GM18861 (cell line): ENCODE data around the gene GCKR.

Source experiments
- ATAC-seq: cut with Tn5 transposase; IDR thresholded peaks from one replicate; pipeline ENCODE4 v1.9.1; 2021; ENCODE audit not compliant: unreplicated experiment

Gene GCKR, protein sequence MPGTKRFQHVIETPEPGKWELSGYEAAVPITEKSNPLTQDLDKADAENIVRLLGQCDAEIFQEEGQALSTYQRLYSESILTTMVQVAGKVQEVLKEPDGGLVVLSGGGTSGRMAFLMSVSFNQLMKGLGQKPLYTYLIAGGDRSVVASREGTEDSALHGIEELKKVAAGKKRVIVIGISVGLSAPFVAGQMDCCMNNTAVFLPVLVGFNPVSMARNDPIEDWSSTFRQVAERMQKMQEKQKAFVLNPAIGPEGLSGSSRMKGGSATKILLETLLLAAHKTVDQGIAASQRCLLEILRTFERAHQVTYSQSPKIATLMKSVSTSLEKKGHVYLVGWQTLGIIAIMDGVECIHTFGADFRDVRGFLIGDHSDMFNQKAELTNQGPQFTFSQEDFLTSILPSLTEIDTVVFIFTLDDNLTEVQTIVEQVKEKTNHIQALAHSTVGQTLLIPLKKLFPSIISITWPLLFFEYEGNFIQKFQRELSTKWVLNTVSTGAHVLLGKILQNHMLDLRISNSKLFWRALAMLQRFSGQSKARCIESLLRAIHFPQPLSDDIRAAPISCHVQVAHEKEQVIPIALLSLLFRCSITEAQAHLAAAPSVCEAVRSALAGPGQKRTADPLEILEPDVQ

GRCh38 chr2:27496357-27497287 lies at the start of gene GCKR:
GCKR (plus strand) TSS chr2:27496839; CDS start chr2:27496905, 66 bp downstream.
- ATAC-seq, result no peak

DNA sequence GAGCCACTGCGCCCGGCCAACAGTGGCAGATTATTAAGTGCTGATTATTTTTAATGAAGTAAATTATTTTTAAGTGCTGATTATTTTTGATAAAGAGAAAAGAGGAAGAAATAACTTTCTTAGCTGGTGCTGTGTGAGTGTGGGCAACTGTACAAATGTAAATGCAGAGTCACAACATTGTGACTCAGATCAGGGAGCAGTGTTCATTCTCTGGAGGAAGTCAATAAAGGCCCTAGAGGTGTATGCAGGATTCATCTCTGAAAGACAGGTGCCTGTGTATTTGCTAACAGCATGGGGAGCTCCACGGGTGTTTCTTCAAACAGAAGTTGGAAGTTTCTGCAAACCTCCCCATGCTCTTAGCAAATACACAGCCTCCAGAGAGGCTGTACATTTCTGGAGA lies 48.3 kb upstream of the GCKR start:
- no peak for ATAC-seq

- ATAC-seq, result no peak
These were observed 45.5 kb upstream of the GCKR start for GRCh38 chr2:27451095-27451494.

DNA sequence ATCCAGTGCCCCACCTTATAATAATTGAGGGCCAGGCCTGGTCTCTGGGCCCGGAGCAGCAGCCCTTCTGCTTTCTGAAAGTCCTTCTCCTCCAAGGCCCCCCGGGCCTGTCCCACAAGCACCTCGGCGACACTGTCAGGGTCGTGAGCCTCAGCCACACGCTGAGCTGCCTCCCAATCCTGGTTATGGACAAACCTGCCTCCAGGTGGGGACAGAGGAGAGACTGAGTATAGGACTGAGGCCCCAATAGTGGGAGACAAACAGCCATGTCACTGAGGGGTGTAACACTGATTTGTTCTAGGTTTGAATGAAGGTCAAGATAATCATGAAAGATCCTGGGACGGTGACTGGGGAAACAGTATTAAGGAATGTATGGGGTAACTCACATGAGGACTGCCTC lies 42.7 kb upstream of the GCKR start:
- no peak for ATAC-seq

GRCh38 chr2:27461118-27461517 lies 35.5 kb upstream of the GCKR start:
- no peak for ATAC-seq

DNA sequence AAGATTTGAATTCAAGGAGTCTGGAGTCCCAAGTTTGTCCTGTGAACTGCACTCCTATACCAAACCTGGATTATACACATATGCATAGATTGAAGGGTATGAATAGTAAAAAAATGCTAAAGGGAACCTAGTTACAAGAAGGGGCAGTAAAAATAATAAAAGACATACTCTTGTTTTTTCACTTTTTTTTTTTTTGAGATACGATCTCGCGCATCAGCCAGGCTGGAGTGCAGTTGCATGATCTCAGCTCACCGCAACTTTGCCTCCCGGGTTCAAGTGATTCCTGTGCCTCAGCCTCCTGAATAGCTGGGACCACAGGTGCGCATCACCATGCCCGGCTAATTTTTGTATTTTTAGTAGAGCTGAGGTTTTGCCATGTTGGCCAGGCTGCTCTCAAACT lies 32.2 kb upstream of the GCKR start:
- ATAC-seq, result no peak

DNA sequence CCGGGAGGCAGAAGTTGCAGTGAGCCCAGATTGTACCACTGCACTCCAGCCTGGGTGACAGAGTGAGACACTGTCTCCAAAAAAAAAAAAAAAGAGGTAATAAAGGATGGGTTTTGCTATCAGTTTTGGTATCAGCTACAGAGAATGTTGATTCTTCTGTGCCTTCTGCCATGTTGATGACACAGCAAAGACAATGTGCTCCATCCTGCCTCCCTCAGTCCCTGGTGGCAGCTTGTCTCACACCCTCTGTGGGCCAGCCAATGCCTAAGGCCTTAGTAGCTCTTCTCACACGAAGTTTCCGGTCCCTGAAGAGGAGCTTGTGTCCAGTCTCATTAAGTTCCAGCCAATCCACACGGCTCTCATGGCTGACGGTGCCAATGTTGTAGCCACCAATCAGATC lies 24.7 kb upstream of the GCKR start:
- no peak for ATAC-seq

GRCh38 chr2:27485496-27485895 lies 11.1 kb upstream of the GCKR start:
- no peak for ATAC-seq

GRCh38 chr2:27489118-27489497 lies 7.5 kb upstream of the GCKR start:
- peak; percentile 3 for ATAC-seq

DNA sequence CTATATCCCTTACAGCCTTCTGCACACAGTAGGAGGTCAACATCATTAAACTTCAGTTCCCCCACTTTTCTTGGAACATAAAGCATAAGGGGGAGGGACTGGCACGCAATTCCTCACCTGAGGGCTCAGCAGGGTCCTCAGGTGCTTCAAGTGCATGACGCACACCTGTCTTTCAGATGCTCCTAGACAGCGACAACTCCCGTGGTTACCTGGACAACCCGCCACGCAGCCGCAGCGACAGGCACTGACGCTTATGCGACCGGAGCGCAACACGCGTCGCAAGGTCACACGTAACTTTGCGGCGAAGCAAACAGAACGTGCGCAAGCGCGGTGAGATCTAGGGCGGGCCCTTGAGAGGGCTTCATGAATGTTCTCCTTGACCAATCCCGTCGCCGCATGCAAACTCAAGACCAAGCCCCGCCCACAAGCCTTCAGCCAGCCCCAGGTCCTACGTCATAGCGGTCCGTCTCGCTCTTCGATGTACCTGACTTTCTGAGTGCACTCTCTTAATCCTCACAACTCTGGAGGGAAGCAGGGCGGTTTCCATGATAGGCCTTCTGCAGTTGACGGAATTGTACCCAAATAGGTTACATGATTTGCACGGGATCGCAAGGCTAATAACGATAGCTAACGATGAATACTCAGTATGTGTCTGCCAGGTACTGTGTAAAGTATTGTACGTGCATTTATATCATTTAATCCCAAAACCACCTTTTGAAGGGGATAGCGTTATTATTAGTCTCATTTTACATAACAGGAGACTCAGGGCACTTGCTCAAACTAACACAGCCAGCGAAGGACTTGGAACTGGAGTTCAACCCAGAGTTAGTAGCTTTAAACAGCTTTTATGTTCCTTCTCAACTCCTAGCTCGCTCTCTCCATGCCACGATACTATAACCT lies 6.9 kb upstream of the GCKR start, which contains the start of gene IFT172:
TSS of gene IFT172 (minus strand) at position 246 of the 900 bp plus-strand sequence. CDS start at position 156, 90 bp downstream.
- ATAC-seq, result peak; percentile 94

- no peak for ATAC-seq
These were observed 4.1 kb upstream of the GCKR start for GRCh38 chr2:27492557-27492956.

DNA sequence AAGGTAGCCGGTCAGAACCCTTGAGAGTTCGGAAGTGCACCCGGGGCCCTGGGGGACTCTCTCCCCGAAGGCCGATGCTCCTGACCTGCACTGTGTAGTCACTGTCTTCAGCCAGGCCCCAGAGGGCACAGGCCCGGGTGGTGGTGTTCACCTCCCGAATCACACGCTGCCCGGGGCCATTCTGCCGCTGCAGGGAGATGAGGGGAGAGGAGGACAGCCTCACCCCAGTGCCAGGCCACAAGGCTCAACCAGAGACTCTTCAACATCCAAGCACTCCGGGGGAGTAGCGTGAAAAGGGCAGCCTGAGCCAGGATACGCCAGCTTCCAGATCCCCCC lies 2.7 kb upstream of the GCKR start:
- ATAC-seq, result no peak

GRCh38 chr2:27494284-27494943 lies 2.2 kb upstream of the GCKR start:
- ATAC-seq, result no peak

- ATAC-seq, result no peak
These were observed 1.6 kb upstream of the GCKR start, which contains the start of gene FNDC4 for GRCh38 chr2:27494944-27495554. FNDC4 (minus strand) TSS chr2:27495200; CDS start chr2:27494679, 521 bp downstream.

DNA sequence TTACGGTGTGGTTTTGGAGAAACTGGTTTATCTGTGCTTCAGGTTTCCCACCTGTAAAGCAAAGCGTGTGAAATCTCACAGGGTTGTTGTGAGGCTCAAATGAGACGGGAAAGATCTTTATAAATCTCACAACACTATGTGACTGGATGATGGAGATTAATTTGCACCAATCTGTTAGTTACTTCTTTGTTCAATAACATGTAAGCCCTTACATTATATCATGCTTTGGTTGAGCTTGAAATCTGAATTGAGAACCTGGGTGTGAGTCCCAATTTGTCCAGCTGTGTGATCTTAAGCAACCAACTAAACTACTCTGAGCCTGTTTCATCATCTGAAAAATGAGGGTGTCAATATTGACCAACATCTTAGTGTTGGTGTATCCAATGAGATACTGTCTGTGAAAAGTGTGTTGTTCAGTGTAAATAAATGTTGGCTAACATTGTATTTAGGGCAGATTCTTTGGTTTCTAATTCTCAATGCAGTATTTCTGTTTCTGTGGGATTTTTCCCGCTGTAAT lies 741 bp upstream of the GCKR start:
- no peak for ATAC-seq

DNA sequence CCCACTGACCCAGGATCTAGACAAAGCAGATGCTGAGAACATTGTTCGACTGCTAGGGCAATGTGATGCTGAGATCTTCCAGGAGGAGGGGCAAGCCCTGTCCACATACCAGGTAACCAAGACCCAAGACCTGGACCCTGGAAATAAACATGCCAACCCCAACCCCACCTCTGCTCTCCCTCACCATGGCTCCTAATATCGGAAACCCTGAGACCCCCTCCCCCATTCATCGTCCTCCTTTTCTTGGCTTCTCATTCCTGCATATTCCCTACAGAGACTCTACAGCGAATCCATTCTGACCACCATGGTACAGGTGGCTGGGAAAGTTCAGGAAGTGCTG lies 619 bp downstream of the GCKR start:
- ATAC-seq, result no peak

GRCh38 chr2:27498975-27499374 lies 2.3 kb downstream of the GCKR start:
- ATAC-seq, result no peak

DNA sequence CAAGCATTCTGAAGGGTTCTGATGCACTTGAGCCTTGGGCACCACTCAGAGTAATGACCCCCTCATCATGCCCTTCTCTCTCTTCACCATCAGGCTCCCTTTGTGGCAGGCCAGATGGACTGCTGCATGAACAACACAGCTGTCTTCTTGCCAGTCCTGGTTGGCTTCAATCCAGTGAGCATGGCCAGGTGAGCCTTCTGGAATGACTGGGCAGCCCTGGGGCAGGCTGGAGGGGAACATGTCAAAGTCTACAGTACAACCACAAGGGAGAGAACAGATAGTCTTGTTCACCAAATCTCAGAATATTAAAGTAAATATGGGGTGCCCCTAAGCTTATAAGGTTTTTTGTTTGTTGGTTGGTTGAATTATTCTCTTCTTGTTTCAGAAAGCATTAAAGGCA lies 4.4 kb downstream of the GCKR start:
- no peak for ATAC-seq

GRCh38 chr2:27502142-27502541 lies 5.5 kb downstream of the GCKR start:
- no peak for ATAC-seq
